Fibroblast of skin of abdomen (primary cell): ENCODE data around the gene CYP4F12.

ENCODE experiments used
- DNase-seq: peaks from one replicate; pipeline ENCODE4 v3.0.0-alpha.2; 2013

Gene CYP4F12

GRCh38 chr19:15717809-15718208, 44.9 kb downstream of the CYP4F12 start:
- no peak for DNase-seq

DNA sequence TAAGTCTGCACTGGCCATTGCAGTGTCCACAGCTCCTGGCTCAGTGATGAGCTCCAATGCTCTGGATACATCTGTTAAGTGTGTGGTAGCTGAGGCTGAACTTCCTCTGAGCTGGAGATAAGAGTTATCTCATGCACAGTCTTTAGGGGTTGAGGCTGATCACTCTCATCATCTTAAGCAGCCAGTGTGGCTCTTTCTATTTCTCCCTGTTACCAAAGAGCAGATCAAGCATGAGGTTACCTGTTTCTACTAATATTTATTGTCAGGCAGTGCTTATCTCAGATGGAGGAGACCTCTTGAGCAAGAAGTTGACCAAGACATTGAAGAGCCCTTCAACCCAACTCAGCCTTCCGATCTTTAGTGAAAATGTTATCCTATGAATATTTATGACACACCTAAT, 48.4 kb downstream of the CYP4F12 start:
- no peak for DNase-seq

- DNase-seq = no peak
Observed at GRCh38 chr19:15722956-15723355, 50.1 kb downstream of the CYP4F12 start.

GRCh38 chr19:15727724-15728123, 54.8 kb downstream of the CYP4F12 start, which contains the start of gene OR10H2:
Gene OR10H2, plus strand, starts transcription at chr19:15728024. Its CDS starts 20 bp downstream, at chr19:15728044.
- DNase-seq = no peak

DNA sequence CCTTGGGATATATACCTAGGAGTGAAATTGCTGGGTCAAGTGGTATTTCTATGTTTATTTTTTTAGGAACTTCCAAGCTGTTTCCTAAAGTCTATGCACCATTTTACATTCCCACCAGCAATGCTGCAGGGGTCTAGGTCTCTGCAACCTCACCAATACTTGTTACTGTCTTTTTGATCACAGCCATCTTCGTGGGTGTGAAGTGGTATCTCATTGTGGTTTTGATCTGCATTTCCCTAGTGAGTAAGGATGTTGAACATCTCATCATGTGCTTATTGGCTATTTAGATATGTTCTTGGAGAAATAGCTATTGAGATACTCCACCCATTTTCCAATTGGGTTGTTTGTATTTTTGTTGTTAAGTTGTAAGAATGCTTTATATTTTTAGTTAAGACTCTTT, 57.7 kb downstream of the CYP4F12 start:
- no peak for DNase-seq

DNA sequence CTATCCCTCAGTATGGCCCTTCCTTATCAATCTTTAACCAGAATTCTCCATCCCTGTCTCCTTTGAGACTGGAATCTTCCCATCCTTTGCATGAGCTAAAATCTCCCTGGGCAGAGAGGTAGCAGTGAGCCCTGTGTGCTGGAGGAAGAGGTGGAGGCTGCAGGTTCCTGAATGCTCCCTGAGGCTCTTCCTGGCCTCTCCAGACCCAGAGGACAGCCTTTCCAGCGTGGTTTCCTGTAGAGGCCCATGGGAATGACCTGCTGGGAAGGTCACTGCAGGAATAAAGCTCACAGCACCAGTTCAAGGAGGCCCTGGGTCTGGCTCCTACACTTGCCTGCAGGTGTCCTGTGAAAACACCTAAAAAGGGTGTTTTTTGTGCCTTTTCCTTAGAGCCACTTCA, 59.5 kb downstream of the CYP4F12 start:
- DNase-seq = no peak

- DNase-seq = no peak
Observed at GRCh38 chr19:15733895-15734294, 61.0 kb downstream of the CYP4F12 start.

GRCh38 chr19:15737722-15738121, 64.8 kb downstream of the CYP4F12 start, which contains the start of gene OR10H3:
Gene OR10H3, plus strand, starts transcription at chr19:15737985. Its CDS starts 3,408 bp downstream, at chr19:15741393.
- no peak for DNase-seq

GRCh38 chr19:15740785-15741184, 67.9 kb downstream of the CYP4F12 start:
- DNase-seq = no peak
